Measurements from ENCODE around the gene PLA2G2E. TPM values are rescaled to one million over a fixed set of nuclear protein-coding genes. Genes with fewer than 3 reads are reported as not detected.

Gene PLA2G2E
- total RNA-seq, 2 donors from 2014 or later: not detected

- H3K4me3 ChIP-seq: no peak overlapping the region
- no peak overlapping the region for H3K9ac ChIP-seq (ENCODE audit: low read depth in 2 of 2, low read length in 2 of 2)
- intact Hi-C loops (cut with DNase I): no loop called here
- H3K27me3 ChIP-seq: no peaks in the 10 kb centered on the region
- H3K27ac ChIP-seq: no peak overlapping the region
- no peaks in the 10 kb centered on the region for H3K4me1 ChIP-seq
- H3K9me3 ChIP-seq: no peaks in the 10 kb centered on the region
- H3K36me3 ChIP-seq: no peaks in the 10 kb centered on the region
- DNase-seq: no peak
- no peak for TF ChIP-seq CTCF (IDR thresholded peaks at IDR 0.05)
These were observed 25.6 kb upstream of the PLA2G2E start for GRCh38 chr1:19949016-19949415.

- Histone ChIP-seq H3K27me3 (no peaks in the 10 kb centered on the region), H3K4me1 (no peaks in the 10 kb centered on the region), H3K4me3 (no peak overlapping the region), H3K9ac (ENCODE audit: low read depth in 2 of 2, low read length in 2 of 2) (no peak overlapping the region), H3K9me3 (no peaks in the 10 kb centered on the region), H3K36me3 (no peaks in the 10 kb centered on the region), H3K27ac (no peak overlapping the region)
- intact Hi-C loops (cut with DNase I): no loop called here
- no peak for TF ChIP-seq CTCF (IDR thresholded peaks at IDR 0.05)
- no peak for DNase-seq
These were observed 23.6 kb upstream of the PLA2G2E start for GRCh38 chr1:19946971-19947370.

GRCh38 chr1:19946331-19946751 lies 22.9 kb upstream of the PLA2G2E start:
- intact Hi-C loops (cut with DNase I): no loop called here
- DNase-seq: no peak
- H3K4me1 ChIP-seq: no peaks in the 10 kb centered on the region
- H3K9ac ChIP-seq (ENCODE audit: low read depth in 2 of 2, low read length in 2 of 2): no peak overlapping the region
- no peak overlapping the region for H3K4me3 ChIP-seq
- H3K27me3 ChIP-seq: no peaks in the 10 kb centered on the region
- no peak overlapping the region for H3K27ac ChIP-seq
- TF ChIP-seq CTCF (IDR thresholded peaks at IDR 0.05): no peak
- H3K36me3 ChIP-seq: no peaks in the 10 kb centered on the region
- no peaks in the 10 kb centered on the region for H3K9me3 ChIP-seq

GRCh38 chr1:19945914-19946313 lies 22.5 kb upstream of the PLA2G2E start:
- intact Hi-C loops (cut with DNase I): no loop called here
- H3K9ac ChIP-seq (ENCODE audit: low read depth in 2 of 2, low read length in 2 of 2): no peak overlapping the region
- no peaks in the 10 kb centered on the region for H3K9me3 ChIP-seq
- H3K27ac ChIP-seq: no peak overlapping the region
- no peak overlapping the region for H3K4me3 ChIP-seq
- no peaks in the 10 kb centered on the region for H3K27me3 ChIP-seq
- DNase-seq: no peak
- H3K36me3 ChIP-seq: no peaks in the 10 kb centered on the region
- no peak for TF ChIP-seq CTCF (IDR thresholded peaks at IDR 0.05)
- no peaks in the 10 kb centered on the region for H3K4me1 ChIP-seq

GRCh38 chr1:19942657-19943056 lies 19.2 kb upstream of the PLA2G2E start:
- no peak overlapping the region for H3K27ac ChIP-seq
- intact Hi-C loops (cut with DNase I): no loop called here
- H3K9me3 ChIP-seq: no peaks in the 10 kb centered on the region
- no peak for TF ChIP-seq CTCF (IDR thresholded peaks at IDR 0.05)
- DNase-seq: no peak
- H3K27me3 ChIP-seq: no peaks in the 10 kb centered on the region
- no peaks in the 10 kb centered on the region for H3K4me1 ChIP-seq
- H3K4me3 ChIP-seq: no peak overlapping the region
- H3K9ac ChIP-seq (ENCODE audit: low read depth in 2 of 2, low read length in 2 of 2): no peak overlapping the region
- H3K36me3 ChIP-seq: no peaks in the 10 kb centered on the region

- H3K9me3 ChIP-seq: no peaks in the 10 kb centered on the region
- H3K4me3 ChIP-seq: no peak overlapping the region
- no peak for TF ChIP-seq CTCF (IDR thresholded peaks at IDR 0.05)
- H3K4me1 ChIP-seq: no peaks in the 10 kb centered on the region
- H3K36me3 ChIP-seq: no peaks in the 10 kb centered on the region
- DNase-seq: no peak
- intact Hi-C loops (cut with DNase I): no loop called here
- no peaks in the 10 kb centered on the region for H3K27me3 ChIP-seq
- H3K9ac ChIP-seq (ENCODE audit: low read depth in 2 of 2, low read length in 2 of 2): no peak overlapping the region
- H3K27ac ChIP-seq: no peak overlapping the region
These were observed 18.7 kb upstream of the PLA2G2E start for GRCh38 chr1:19942088-19942487.
